ENCODE results near the gene BCR.
A peak's percentile ranks its signal among the peaks of the same experiment; 100 is the strongest.

The BCR gene

GRCh38 chr22:23176645-23177027 is 3.7 kb upstream of the BCR start:
- TF ChIP-seq, protein P1, sequence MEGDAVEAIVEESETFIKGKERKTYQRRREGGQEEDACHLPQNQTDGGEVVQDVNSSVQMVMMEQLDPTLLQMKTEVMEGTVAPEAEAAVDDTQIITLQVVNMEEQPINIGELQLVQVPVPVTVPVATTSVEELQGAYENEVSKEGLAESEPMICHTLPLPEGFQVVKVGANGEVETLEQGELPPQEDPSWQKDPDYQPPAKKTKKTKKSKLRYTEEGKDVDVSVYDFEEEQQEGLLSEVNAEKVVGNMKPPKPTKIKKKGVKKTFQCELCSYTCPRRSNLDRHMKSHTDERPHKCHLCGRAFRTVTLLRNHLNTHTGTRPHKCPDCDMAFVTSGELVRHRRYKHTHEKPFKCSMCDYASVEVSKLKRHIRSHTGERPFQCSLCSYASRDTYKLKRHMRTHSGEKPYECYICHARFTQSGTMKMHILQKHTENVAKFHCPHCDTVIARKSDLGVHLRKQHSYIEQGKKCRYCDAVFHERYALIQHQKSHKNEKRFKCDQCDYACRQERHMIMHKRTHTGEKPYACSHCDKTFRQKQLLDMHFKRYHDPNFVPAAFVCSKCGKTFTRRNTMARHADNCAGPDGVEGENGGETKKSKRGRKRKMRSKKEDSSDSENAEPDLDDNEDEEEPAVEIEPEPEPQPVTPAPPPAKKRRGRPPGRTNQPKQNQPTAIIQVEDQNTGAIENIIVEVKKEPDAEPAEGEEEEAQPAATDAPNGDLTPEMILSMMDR (conservative IDR thresholded peaks at IDR 0.05; ENCODE audit: low read depth, low read length): no peak
- H3K4me3 ChIP-seq (ENCODE audit: low read length): no peak overlapping the region
- no peak for DNase-seq (ENCODE audit: low read depth)

- H3K4me3 ChIP-seq (ENCODE audit: low read length): no peak overlapping the region
- TF ChIP-seq, protein P1 (conservative IDR thresholded peaks at IDR 0.05; ENCODE audit: low read depth, low read length): no peak
- DNase-seq (ENCODE audit: low read depth): no peak
Observed at GRCh38 chr22:23177197-23177596, 3.1 kb upstream of the BCR start.

GRCh38 chr22:23178512-23179254 is 1.6 kb upstream of the BCR start:
- TF ChIP-seq, protein P1 (conservative IDR thresholded peaks at IDR 0.05; ENCODE audit: low read depth, low read length): peak; percentile 97
- H3K4me3 ChIP-seq (ENCODE audit: low read length): no peak overlapping the region
- no peak for DNase-seq (ENCODE audit: low read depth)

GRCh38 chr22:23179381-23180299 is 669 bp upstream of the BCR start:
- H3K4me3 ChIP-seq (ENCODE audit: low read length): peak overlapping the region; percentile 40
- TF ChIP-seq, protein P1 (conservative IDR thresholded peaks at IDR 0.05; ENCODE audit: low read depth, low read length): no peak
- DNase-seq (ENCODE audit: low read depth): no peak

GRCh38 chr22:23180893-23181720 is 798 bp downstream of the BCR start:
- DNase-seq (ENCODE audit: low read depth): no peak
- H3K4me3 ChIP-seq (ENCODE audit: low read length): peak overlapping the region; percentile 73
- TF ChIP-seq, protein P1 (conservative IDR thresholded peaks at IDR 0.05; ENCODE audit: low read depth, low read length): no peak

DNA sequence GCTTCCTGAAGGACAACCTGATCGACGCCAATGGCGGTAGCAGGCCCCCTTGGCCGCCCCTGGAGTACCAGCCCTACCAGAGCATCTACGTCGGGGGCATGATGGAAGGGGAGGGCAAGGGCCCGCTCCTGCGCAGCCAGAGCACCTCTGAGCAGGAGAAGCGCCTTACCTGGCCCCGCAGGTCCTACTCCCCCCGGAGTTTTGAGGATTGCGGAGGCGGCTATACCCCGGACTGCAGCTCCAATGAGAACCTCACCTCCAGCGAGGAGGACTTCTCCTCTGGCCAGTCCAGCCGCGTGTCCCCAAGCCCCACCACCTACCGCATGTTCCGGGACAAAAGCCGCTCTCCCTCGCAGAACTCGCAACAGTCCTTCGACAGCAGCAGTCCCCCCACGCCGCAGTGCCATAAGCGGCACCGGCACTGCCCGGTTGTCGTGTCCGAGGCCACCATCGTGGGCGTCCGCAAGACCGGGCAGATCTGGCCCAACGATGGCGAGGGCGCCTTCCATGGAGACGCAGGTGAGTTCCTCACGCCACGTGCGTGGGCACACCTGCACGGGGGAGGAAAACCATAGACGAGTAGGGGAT is 1.5 kb downstream of the BCR start:
- TF ChIP-seq, protein P1 (conservative IDR thresholded peaks at IDR 0.05; ENCODE audit: low read depth, low read length): no peak

More for the DNA sequence above, 1.5 kb downstream of the BCR start:
- DNase-seq (ENCODE audit: low read depth): no peak
- peak overlapping the region; percentile 65 for H3K4me3 ChIP-seq (ENCODE audit: low read length)
